ENCODE measurements around the gene BDH1. TPM values are rescaled to one million over a fixed set of nuclear protein-coding genes. Genes with fewer than 3 reads are reported as not detected.

Gene BDH1
- total RNA-seq, 4 donors from 2014 or later, result 120 to 269 (median 163) TPM

DNA sequence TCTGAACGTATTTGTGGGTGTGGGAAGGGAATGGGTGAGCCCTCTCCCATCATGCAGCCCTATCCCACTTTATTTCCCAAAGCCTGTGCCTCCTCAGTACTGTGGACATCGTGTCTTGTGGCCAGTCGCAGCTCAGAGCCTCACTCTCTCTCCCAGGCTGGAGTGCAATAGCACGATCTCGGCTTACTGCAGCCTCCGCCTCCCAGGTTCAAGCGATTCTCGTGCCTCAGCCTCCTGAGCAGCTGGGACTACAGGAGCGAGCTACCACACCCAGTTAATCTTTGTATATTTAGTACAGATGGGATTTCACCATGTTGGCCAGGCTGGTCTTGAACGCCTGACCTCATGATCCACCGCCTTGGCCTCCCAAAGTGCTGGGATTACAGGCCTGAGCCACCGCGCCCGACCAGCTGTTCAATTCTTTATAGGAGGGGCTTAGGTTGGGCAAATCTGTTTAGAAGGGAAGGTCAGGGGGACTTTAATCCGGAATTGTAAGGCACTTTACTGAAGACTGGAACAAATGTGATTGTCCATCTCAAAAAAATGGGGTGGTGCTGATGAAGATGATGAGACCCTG, 42.7 kb upstream of the BDH1 start:
- DNase-seq, result no peak
- Histone ChIP-seq H3K27me3 (no peaks in the 10 kb centered on the region), H3K4me1 (peaks cover 0 to 38% (median 5%) of the 10 kb centered on the region in 4 donors), H3K36me3 (peaks cover 0 to 4% (median 0%) of the 10 kb centered on the region in 3 donors), H3K4me3 (no peak overlapping the region), H3K9me3 (no peaks in the 10 kb centered on the region), H3K27ac (peak overlapping the region in 2 of 4 donors; percentile 84 to 86)
- TF ChIP-seq POLR2A (IDR thresholded peaks at IDR 0.05), result no peak
- TF ChIP-seq, protein P1, sequence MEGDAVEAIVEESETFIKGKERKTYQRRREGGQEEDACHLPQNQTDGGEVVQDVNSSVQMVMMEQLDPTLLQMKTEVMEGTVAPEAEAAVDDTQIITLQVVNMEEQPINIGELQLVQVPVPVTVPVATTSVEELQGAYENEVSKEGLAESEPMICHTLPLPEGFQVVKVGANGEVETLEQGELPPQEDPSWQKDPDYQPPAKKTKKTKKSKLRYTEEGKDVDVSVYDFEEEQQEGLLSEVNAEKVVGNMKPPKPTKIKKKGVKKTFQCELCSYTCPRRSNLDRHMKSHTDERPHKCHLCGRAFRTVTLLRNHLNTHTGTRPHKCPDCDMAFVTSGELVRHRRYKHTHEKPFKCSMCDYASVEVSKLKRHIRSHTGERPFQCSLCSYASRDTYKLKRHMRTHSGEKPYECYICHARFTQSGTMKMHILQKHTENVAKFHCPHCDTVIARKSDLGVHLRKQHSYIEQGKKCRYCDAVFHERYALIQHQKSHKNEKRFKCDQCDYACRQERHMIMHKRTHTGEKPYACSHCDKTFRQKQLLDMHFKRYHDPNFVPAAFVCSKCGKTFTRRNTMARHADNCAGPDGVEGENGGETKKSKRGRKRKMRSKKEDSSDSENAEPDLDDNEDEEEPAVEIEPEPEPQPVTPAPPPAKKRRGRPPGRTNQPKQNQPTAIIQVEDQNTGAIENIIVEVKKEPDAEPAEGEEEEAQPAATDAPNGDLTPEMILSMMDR (IDR thresholded peaks at IDR 0.05), result no peak

DNA sequence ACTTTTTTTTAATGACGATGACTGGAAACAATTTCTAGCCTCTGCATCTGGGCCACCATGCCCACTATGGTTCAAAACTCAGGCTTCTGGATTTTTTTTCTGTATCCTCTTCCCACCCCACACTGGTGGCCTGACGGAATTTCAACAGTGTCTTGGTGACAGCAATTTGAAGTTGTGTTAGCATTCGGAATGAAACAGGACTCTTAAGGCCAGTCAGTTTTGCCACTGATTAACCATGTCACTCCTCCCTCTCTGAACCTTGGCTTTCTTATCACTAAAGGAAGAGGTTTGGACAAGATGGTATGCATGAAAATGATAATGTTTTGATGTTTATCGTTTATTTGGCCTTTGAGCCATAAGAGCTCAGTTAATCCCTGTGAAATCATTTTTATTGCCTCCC, 41.6 kb upstream of the BDH1 start:
- TF ChIP-seq, protein P1 (IDR thresholded peaks at IDR 0.05), result no peak
- peak; percentile 76 to 87 for TF ChIP-seq POLR2A (IDR thresholded peaks at IDR 0.05)
- H3K4me3 ChIP-seq, result peak overlapping the region in 1 of 4 donors; percentile 19
- no peaks in the 10 kb centered on the region for H3K27me3 ChIP-seq
- H3K36me3 ChIP-seq, result no peaks in the 10 kb centered on the region
- no peak for DNase-seq
- H3K27ac ChIP-seq, result peak overlapping the region in 3 of 4 donors; percentile 30 to 86 (median 84)
- no peaks in the 10 kb centered on the region for H3K9me3 ChIP-seq
- H3K4me1 ChIP-seq, result peaks cover 0 to 38% (median 5%) of the 10 kb centered on the region in 4 donors

DNA sequence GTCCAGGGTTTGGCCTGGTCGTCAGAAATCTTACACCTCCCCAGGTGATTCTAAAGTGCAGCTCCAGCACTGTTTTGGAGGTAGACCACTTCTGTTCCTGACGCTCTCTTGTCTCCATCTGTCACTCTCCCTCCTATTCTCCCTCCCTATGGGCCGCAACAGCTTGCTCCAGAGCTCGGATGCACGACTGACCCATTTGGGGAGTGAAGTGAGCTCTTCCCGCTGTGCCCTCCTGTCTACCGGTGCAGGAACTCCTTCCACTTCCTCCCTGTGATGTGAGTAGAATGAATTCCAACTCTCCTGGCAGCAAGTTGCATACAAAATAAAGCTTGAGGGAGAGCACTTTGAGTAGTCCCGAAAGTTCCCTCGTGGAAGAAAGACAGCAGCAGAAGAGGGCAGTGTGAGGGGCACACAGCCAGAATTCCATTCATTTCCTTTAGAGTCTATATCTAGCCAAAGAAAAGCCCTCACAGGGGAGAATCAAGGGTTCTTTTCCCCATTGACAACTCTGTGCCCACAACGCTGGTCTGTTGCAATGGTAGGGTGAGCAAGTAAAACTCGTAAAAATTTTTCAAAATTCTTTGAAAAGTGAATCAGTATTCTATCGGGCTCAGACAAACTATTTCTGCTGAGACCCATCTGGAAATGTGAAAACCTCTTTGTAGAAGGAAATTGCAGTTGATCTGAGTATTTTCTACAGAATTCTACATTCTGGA, 39.9 kb upstream of the BDH1 start:
- H3K27me3 ChIP-seq, result no peaks in the 10 kb centered on the region
- TF ChIP-seq POLR2A (IDR thresholded peaks at IDR 0.05), result no peak
- TF ChIP-seq, protein P1 (IDR thresholded peaks at IDR 0.05), result peak in 1 of 6 experiments; percentile 7
- no peak for DNase-seq
- no peaks in the 10 kb centered on the region for H3K36me3 ChIP-seq
- H3K4me3 ChIP-seq, result no peak overlapping the region
- H3K4me1 ChIP-seq, result peaks cover 0 to 47% (median 5%) of the 10 kb centered on the region in 4 donors
- H3K27ac ChIP-seq, result peak overlapping the region in 2 of 4 donors; percentile 84 to 86
- H3K9me3 ChIP-seq, result no peaks in the 10 kb centered on the region

DNA sequence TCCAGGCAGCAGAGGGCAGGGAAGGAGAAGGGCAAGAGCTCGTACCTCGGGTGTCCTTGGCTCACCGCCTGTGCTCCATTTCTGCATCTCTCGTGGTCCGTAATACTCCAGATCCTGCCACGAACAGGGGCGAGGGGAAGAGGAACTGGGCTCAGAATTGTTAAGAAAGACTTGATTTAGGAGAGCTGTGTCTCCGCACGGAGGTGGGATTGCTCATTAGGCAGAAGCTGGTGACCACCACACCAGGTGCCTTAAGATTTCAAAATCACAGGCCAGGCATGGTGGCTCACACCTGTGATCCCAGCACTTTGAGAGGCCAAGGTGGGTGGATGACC, 37.2 kb upstream of the BDH1 start:
- Histone ChIP-seq H3K4me1 (peaks cover 0 to 42% (median 5%) of the 10 kb centered on the region in 4 donors), H3K36me3 (no peaks in the 10 kb centered on the region), H3K27me3 (no peaks in the 10 kb centered on the region), H3K4me3 (no peak overlapping the region), H3K9me3 (no peaks in the 10 kb centered on the region), H3K27ac (no peak overlapping the region)
- DNase-seq, result no peak
- no peak for TF ChIP-seq POLR2A (IDR thresholded peaks at IDR 0.05)
- TF ChIP-seq, protein P1 (IDR thresholded peaks at IDR 0.05), result no peak

DNA sequence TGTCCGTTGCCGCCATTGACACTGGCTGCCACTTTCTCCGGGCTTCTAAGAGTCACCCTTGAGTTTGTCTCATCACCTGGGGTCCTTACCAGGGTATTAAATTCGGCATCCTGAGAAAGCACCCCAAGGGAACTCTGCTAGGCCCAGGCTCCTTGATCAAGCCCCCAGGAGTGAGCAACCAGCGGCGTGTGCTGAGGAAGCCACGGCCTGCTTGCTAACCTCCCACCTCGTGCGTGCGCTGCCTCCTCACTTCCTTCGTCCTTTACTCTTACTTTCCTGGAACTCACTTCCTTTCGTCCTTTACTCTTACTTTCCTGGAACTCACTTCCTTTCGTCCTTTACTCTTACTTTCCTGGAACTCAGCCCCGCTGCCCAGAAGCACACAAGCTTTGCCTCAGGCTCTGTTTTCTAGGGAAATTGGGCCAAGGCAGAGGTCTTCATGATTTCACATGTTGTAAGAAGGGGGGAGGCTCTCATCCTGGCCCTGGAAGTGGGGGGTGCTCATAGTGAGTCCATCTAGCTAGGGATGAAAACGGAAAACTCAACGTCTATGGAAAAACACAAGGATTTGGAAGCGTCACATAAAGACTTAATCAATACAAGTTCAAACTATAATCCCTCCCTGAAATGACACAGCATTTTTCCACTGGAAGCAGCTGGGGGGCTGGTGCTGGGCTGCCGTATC, 36.7 kb upstream of the BDH1 start:
- no peak for TF ChIP-seq POLR2A (IDR thresholded peaks at IDR 0.05)
- TF ChIP-seq, protein P1 (IDR thresholded peaks at IDR 0.05), result no peak
- Histone ChIP-seq H3K4me1 (peaks cover 0 to 43% (median 5%) of the 10 kb centered on the region in 4 donors), H3K36me3 (no peaks in the 10 kb centered on the region), H3K9me3 (no peaks in the 10 kb centered on the region), H3K27ac (no peak overlapping the region), H3K27me3 (no peaks in the 10 kb centered on the region), H3K4me3 (no peak overlapping the region)
- no peak for DNase-seq

Data from Peyer's patch (tissue), 4 donors.